Esophagus mucosa (tissue), 1 donor: ENCODE measurements around the gene CCDC7. TPM values are rescaled to one million over a fixed set of nuclear protein-coding genes. Genes with fewer than 3 reads are reported as not detected.
"Not testable (repeated sequence)": the region's sequence is repeated elsewhere in the genome, so short reads cannot be mapped to it uniquely, and the experiment has no call there.

Experiments used
- ATAC-seq: fragments of 200-7000 bp; cut with Tn5 transposase; one replicate; pipeline ENCODE4 v1.9.1; 2020
- total RNA-seq: library from RNA; stranded (reverse); gene quantifications from one replicate; pipeline ENCODE4 v1.2.4, GENCODE V29; 2023
- donor health status: DM: yes; HTN: yes; CAD: no.

The CCDC7 gene
- total RNA-seq, 1 donor from 2014 or later, result 4.2 TPM

GRCh38 chr10:32738958-32739357 is 293.0 kb downstream of the CCDC7 start:
- ATAC-seq, result no peak

- ATAC-seq, result no peak
Measured at GRCh38 chr10:32744321-32744720, 298.4 kb downstream of the CCDC7 start.

- ATAC-seq, result no peak
Measured at GRCh38 chr10:32746869-32747268, 300.9 kb downstream of the CCDC7 start.

GRCh38 chr10:32751582-32751981 is 305.6 kb downstream of the CCDC7 start:
- no peak for ATAC-seq

- ATAC-seq, result not testable (repeated sequence)
Measured at GRCh38 chr10:32754900-32755299, 309.0 kb downstream of the CCDC7 start.

GRCh38 chr10:32771217-32771616 is 325.3 kb downstream of the CCDC7 start:
- ATAC-seq, result no peak

- ATAC-seq, result no peak
Measured at GRCh38 chr10:32773105-32773504, 327.2 kb downstream of the CCDC7 start.

GRCh38 chr10:32786968-32787367 is 341.0 kb downstream of the CCDC7 start:
- no peak for ATAC-seq

GRCh38 chr10:32787690-32788284 is 341.8 kb downstream of the CCDC7 start:
- ATAC-seq, result no peak

- ATAC-seq, result no peak
Measured at GRCh38 chr10:32788359-32788758, 342.4 kb downstream of the CCDC7 start.

- no peak for ATAC-seq
Measured at GRCh38 chr10:32790483-32790882, 344.5 kb downstream of the CCDC7 start.

GRCh38 chr10:32793033-32793432 is 347.1 kb downstream of the CCDC7 start:
- ATAC-seq, result no peak

GRCh38 chr10:32795598-32796183 is 349.8 kb downstream of the CCDC7 start:
- no peak for ATAC-seq

- ATAC-seq, result not testable (repeated sequence)
Measured at GRCh38 chr10:32797393-32797792, 351.5 kb downstream of the CCDC7 start.

- no peak for ATAC-seq
Measured at GRCh38 chr10:32846974-32847373, 401.0 kb downstream of the CCDC7 start.

GRCh38 chr10:32851301-32851700 is 405.4 kb downstream of the CCDC7 start:
- ATAC-seq, result no peak

- no peak for ATAC-seq
Measured at GRCh38 chr10:32854435-32854834, 408.5 kb downstream of the CCDC7 start.

- ATAC-seq, result no peak
Measured at GRCh38 chr10:32865170-32865569, 419.2 kb downstream of the CCDC7 start.

- no peak for ATAC-seq
Measured at GRCh38 chr10:32877915-32878314, 432.0 kb downstream of the CCDC7 start.

GRCh38 chr10:32878646-32879045 is 432.7 kb downstream of the CCDC7 start:
- ATAC-seq, result no peak

- no peak for ATAC-seq
Measured at GRCh38 chr10:32882076-32882475, 436.1 kb downstream of the CCDC7 start.

- ATAC-seq, result no peak
Measured at GRCh38 chr10:32887481-32887880, 441.5 kb downstream of the CCDC7 start.

- ATAC-seq, result no peak
Measured at GRCh38 chr10:32888161-32888927, 442.4 kb downstream of the CCDC7 start.

- no peak for ATAC-seq
Measured at GRCh38 chr10:32889631-32890212, 443.8 kb downstream of the CCDC7 start.
